CD4-positive, alpha-beta T cell treated with Interleukin-15 for 4 hours (primary cell): Measurements from ENCODE around the gene AKAP6.

Source experiments
- DNase-seq: peaks from one replicate; pipeline ENCODE4 v3.0.0-alpha.2; 2020; ENCODE audit warnings: low spot score

The AKAP6 gene

GRCh38 chr14:32710231-32710671 is 381.2 kb downstream of the AKAP6 start:
- DNase-seq = no peak

DNA sequence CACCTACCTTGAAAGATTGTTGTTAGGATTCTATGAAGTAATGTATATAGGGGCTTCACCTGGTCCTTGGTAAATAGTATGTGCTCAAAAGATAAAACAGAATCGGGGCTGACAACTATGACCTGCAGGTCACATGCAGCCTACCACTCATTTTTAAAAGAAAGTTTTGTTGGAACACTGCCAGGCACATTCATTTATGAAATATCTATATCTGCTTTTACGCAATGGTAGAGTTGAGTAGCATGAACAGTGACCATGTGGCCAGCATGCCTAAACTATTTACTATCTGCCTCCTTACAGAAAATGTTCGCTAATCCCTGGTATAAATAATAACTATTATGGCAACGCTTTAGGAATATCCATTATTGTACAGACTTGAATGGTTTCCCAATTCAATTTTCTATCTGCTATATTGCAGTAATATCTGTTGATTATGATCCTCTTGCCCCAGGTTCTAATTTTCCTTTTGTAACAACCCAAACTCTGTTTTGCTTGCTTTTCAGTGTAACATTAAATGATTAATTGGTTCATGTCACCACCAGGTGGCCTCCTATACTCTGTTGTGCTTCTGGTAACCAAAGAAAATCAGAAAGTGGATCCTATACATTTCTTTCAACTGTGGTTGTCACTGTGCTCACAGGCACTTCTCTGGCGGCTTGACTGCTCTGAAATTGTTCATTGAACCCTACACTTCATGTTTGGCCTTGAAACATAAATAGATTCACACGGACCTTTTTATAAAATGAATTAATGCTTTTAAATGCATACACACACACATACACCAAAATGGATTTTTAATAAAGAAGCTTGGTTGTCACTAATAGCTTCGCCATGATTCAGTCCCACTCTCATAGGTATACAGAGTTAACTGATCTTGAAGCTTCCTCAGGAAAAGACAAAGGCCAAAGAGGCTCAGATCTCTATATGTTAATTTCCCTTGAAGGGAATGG is 381.9 kb downstream of the AKAP6 start:
- no peak for DNase-seq

DNA sequence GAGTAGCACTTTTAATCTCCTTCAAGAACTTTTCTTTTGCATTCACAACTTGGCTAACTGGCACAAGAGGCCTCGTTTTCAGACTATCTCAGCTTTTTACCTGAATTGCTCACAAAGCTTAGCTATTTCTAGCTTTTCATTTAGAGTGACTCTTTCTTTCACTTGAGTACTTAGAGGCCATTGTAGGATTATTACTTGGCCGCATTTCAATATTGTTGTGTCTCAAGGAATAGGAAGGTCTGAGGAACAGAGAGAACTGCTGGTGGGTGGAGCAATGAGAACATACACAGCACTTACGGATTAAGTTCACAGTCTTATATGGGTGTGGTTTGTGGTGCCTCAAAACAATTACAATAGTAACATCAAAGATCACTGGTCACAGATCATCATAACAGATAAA is 384.8 kb downstream of the AKAP6 start:
- no peak for DNase-seq

GRCh38 chr14:32719601-32720000 is 390.5 kb downstream of the AKAP6 start:
- DNase-seq = no peak

GRCh38 chr14:32720927-32721326 is 391.8 kb downstream of the AKAP6 start:
- DNase-seq = no peak

DNA sequence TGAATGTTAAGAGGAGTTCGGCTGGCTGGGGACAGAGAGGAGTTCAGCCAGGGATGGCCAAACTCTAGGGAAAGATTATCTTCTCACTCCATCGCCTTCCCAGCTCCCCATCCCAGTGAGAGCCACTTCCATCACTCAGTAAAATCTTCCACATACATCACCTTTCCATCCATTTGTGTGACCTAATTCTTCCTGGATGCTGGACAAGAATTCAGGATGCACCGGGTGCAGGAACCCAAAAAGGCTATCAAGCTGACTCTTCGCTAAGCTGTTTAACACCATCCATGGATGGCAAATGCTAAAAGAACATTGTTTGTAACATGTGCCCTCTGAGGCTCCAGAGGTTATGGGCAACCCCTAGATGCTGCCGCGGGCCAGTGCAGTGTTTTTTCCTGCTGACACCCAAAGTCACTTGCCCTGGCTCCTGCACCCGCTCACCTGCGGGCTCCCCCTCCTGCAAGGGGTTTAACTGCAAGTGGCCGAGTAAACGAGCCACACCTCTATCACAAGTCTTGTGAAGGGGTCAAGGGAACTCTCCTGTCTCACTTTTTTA is 393.6 kb downstream of the AKAP6 start:
- DNase-seq = no peak

DNA sequence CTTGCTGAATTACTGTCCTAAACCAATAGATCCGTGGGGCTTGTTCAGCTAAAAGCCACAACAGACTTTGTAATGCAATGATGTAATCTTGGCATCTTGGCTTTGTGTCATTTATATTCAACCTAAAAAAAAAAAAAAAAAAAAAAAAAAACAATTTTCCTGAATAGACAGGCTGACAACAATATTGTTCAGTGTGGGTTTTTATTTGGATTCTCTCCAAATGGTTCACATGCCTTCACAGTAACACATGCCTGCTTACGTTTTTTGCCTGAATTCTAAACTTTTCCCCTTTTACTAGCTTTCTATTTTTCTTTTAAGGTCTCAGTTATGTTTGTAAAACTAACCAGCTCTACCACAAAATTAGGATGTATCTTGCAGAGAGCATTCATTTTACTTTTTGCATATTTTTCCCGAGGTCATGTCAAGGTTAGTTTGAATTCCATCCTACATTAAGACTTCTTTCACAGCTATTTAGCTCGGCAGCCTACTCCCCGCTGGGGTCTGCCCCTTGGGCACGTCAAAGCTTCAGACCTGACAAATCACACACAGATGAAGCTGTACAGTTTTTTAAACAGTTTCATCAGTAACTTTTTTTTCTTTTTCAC is 395.9 kb downstream of the AKAP6 start:
- no peak for DNase-seq

DNA sequence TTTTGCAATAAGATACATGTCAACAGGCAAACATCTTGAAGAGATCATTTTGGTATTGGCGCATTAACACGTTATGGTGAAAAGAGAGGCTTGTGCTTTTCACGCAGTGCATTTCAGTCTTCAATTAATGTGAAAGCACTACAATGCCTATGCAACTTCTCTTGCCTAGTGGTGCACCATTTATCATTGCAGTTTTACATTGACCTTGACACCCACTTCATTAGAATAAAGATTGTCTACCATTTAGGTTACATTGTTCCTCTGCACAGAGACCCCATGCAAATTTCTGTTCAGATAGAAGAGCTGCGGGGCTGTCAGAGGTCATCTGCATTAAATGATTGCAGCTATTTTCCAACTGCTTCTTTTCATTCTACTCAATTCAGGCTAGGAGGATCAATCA is 397.4 kb downstream of the AKAP6 start:
- DNase-seq = no peak

- no peak for DNase-seq
Observed at GRCh38 chr14:32727832-32728231, 398.7 kb downstream of the AKAP6 start.

DNA sequence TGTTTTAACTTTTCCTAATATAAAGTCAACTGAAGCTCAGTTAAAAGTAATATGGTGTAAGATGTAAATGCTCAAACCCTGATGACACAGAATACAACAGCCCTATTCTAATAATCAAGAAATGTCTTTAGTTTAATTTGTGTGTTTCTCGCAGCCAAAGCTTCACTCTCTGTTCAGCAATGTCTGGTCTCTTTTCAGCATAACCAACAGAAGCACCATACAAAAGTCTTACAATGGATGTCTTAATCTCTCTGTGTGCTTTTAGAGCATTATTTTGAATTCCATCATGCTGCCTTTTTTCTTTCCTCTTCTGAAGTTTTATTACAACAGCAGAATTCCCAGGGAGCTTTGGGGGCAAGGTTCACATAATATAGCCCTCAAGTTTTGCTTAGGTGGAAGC is 399.4 kb downstream of the AKAP6 start:
- DNase-seq = no peak

GRCh38 chr14:32728976-32729375 is 399.9 kb downstream of the AKAP6 start:
- DNase-seq = no peak

- no peak for DNase-seq
Observed at GRCh38 chr14:32731249-32731648, 402.2 kb downstream of the AKAP6 start.

DNA sequence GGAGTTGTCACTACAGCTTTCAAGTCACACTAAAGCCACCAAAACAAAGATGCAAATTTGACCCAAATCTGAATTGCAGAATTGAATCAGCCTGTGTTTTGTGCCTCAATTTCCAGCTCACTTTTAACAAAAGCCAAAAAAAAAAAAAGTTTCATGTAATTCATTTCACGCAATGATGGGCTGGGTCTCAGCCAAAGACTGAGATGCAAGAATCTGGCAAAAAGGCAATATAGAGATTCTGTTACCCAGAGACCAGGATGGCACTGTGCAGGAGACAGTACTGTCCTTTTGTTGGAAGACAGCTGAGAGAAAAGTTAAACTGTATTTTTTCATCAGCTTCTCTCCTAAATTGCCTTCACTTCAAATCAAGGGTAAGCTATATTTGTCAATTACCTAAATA is 403.9 kb downstream of the AKAP6 start:
- no peak for DNase-seq

GRCh38 chr14:32734261-32734660 is 405.2 kb downstream of the AKAP6 start:
- DNase-seq = no peak

- no peak for DNase-seq
Observed at GRCh38 chr14:32737621-32738020, 408.5 kb downstream of the AKAP6 start.

GRCh38 chr14:32738206-32738871 is 409.2 kb downstream of the AKAP6 start:
- DNase-seq = no peak

- no peak for DNase-seq
Observed at GRCh38 chr14:32744811-32745445, 415.8 kb downstream of the AKAP6 start.

- DNase-seq = no peak
Observed at GRCh38 chr14:32754209-32754608, 425.1 kb downstream of the AKAP6 start.

GRCh38 chr14:32756173-32756572 is 427.1 kb downstream of the AKAP6 start:
- no peak for DNase-seq

GRCh38 chr14:32756775-32757174 is 427.7 kb downstream of the AKAP6 start:
- DNase-seq = no peak

- no peak for DNase-seq
Observed at GRCh38 chr14:32757568-32757967, 428.5 kb downstream of the AKAP6 start.

- no peak for DNase-seq
Observed at GRCh38 chr14:32761381-32761968, 432.4 kb downstream of the AKAP6 start.
